ENCODE results near the gene CLSTN2.

DNA sequence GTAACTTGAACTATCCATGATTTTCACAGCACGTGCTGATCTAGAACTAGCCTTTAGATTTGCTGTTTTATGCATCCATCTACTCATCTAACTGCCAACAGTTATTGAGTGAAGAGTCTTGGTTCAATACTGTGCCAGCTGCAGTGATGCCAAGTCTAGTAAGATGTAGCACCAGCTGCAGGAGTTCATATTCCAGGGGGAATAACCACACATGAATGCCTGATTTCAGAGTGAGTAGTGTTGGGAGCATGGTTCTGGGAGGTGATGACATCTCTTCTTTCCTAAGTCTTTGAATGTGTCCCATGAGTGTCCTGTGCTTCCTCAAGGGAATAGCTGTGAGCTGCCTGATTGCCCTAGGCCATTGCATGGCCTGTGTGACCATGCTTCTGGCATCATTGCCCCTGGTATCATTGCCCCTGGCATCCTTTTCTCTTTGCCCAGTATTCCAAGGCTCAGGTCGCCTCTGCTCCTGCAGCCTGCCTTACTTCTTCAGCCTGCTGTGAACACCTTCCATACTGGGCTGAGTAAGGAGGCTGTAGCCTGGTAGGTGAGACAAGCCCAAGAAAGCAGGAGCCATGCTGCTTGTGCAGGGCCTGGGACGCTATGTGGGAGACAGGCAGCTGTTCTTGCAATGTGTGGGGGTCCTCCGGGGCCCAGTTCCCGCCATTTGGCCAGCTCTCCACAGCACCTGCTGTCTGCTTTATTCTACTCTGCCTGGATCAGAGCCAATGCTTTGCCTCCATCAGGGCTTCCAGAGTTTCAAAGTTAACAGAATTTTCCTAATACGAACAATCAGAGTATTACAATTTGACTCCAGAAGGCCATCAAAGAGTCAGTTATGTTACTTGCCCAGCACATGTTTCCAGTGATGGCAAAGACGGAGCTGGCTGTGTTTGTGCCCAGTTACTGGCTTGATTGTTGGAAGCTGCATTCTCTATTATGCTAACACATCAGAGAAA, 73.2 kb downstream of the CLSTN2 start:
- TF ChIP-seq, protein P1, sequence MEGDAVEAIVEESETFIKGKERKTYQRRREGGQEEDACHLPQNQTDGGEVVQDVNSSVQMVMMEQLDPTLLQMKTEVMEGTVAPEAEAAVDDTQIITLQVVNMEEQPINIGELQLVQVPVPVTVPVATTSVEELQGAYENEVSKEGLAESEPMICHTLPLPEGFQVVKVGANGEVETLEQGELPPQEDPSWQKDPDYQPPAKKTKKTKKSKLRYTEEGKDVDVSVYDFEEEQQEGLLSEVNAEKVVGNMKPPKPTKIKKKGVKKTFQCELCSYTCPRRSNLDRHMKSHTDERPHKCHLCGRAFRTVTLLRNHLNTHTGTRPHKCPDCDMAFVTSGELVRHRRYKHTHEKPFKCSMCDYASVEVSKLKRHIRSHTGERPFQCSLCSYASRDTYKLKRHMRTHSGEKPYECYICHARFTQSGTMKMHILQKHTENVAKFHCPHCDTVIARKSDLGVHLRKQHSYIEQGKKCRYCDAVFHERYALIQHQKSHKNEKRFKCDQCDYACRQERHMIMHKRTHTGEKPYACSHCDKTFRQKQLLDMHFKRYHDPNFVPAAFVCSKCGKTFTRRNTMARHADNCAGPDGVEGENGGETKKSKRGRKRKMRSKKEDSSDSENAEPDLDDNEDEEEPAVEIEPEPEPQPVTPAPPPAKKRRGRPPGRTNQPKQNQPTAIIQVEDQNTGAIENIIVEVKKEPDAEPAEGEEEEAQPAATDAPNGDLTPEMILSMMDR (IDR thresholded peaks at IDR 0.05; ENCODE audit: low read length): no peak
- TF ChIP-seq EZH2 (optimal IDR thresholded peaks at IDR 0.05; ENCODE audit: low read depth, low read length): no peak

Measured in MM.1S (cell line).